HS-5 (cell line): Measurements from ENCODE around the gene PLA2G4F.
"Not testable (repeated sequence)": the region's sequence is repeated elsewhere in the genome, so short reads cannot be mapped to it uniquely, and the experiment has no call there.

Experiments
- DNase-seq: peaks from one replicate; pipeline ENCODE4 v3.0.0-alpha.2; 2012; ENCODE audit warnings: low read depth

Gene PLA2G4F

DNA sequence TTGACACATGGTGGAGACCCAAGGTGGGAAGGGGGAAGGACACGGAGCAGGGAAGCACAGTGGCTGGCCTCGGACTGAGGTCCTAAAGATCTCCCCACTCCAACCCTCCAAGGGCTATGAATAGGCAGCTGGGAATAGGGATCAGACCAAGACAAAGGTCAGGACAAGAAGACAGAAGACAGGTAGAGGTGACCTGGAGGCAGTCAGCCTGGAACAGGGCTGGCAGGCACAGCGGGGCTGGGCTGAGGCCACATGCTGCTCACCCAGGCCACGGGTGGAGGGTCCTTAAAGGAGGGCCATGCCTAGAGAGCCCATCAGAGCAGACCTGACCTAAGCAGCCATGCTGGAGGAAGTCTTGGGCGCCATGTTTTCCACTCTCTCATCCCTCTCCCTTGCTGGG lies 59.4 kb downstream of the PLA2G4F start:
- no peak for DNase-seq

DNA sequence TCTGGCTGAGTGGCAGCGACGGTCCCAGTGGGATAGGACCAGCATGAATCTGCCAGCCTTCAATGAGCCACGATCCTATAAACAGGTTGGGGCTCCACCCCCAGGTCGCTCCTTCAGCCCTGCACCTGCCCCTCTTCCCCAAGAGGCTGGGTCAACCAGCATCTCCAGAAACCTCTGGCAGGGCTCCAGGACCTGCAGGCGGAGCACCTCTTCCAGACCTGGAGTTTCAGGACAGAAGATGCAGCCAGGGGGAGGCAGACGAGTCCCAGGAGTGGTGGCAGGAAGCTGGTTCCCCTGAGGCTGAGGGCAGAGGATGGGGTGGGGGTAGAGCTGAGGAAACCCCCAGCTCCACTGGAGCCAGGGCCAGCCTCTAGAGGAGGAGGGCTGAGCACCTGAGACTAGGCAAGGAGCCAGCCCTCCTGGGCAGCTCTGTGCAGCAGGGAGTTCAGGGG lies 61.9 kb downstream of the PLA2G4F start, which contains the start of gene PLA2G4D:
Gene PLA2G4D (minus strand): TSS at position 51 of the 452 bp plus-strand sequence. CDS start 103 bp downstream, outside the sequence.
- DNase-seq, result no peak

DNA sequence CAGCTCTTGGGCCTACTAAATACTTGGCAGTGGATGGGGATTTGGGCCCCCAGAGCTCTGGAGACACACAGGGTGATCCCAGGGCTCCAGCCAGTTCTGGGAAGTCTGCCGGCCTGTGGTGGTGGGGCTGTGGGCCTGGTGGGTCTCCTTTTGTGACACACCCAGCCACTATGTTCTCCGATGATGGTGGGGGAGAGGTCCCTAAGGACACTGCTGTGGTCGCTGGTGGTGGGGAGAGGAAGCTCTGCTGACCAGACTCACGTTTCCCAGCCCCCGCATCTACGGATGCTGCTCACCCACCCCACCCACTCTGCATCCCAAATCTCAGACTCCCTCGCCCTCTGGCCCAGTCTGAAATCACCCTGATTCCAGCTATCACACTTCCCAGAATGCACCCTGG lies 62.5 kb downstream of the PLA2G4F start:
- DNase-seq, result no peak

DNA sequence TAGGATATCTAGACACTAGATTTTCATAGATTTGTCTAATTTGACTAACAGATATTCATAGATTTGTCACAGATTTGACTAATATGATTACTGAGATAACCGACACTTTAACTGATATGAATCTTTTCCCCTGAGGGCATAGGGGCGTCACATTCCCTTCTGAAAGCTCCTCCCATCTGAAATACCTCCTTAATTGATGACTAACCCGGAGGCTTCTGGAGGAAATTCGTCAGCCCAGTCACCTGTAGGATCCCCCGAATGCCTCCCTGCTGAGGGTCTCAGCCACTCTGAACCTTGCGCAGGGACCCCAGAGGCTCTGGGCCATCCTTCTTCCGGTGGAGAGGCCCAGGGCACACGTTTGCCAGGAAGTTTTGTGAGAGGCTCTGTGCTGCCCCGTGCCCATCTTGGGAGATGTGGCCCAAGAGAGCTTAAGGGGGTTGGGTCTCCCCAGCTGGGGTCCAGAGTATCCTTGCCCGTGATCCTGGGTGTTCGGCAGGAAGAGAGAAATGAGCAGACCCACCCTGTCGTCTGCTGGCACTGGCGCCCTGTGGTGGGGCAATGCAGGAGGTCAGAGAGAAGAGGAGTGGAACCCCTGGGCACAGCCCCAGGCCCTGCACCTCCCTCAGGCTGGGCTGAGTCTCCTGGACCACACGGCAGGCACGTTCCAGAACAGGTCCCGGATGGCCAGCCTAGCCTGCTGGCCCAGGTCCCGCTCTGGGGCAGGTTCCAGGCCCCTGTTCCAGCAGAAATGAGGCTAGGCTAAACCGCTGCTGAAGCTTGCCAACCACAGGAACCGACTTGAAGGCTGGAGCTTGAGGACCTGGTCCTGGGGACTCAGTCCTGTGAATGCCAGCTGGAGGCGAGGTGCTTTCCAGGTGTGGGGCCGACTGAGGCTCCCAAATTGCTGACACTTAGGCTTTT lies 63.8 kb downstream of the PLA2G4F start:
- DNase-seq, result no peak

DNA sequence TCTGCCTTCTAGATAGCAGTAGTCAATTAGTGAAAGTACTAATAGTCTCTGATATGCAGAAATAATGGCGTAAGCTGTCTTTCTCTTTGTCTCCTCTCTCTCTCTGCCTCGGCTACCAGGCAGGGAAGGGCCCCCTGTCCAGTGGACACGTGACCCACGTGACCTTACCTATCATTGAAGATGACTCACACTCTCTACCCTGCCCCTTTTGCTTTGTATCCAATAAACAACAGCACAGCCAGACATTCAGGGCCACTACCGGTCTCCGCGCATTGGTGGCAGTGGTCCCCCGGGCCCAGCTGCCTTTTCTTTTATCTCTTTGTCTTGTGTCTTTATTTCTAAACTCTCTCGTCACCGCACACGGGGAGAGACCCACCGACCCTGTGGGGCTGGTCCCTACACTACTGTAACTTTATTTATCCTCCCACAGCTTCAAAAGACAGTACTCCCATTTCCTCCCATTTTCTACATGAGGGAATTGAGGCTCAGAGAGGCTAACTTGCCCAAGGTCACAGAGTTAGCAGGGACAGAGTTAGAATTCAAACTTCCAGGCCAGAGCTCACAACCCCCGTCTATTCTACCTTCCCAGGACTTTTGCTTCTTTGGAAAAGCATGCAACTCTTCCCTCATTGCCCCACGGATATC lies 64.6 kb downstream of the PLA2G4F start:
- DNase-seq, result not testable (repeated sequence)

DNA sequence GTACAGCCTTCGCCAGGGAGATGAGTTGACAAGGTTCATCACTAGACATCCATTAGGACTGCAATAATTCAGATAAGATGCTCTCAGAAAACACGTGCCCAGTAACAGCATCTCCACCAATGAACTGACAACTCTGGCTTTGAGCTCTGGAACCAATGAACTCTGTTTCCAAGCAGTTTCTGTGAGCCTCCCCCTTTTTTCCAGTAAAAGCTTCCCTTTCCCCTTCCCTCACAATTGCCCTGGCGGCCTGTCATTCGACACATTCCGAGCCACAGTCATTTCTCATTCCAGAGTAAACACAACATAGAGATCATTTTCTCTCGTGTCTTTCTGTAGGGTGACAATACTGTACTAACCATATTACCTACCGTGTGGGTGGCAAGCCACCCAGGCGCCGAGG lies 65.7 kb downstream of the PLA2G4F start:
- DNase-seq, result no peak

DNA sequence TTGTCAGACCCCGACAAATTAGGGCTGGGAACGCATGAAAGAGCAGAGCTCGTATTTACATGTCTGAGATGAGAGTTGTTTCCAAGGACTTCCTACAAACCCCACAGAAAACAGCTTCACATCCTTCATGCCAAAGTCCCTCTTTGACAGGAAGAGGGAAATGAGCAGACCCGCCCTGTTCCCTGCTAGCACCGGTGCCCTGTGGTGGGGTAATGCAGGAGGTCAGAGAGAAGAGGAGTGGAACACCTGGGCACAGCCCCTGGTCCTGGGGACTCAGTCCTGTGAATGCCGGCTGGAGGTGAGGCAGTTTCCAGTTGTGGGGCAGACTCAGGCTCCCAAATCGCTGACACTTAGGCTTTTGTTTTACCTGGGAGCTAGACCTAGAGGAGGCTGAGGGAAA lies 66.1 kb downstream of the PLA2G4F start:
- no peak for DNase-seq

DNA sequence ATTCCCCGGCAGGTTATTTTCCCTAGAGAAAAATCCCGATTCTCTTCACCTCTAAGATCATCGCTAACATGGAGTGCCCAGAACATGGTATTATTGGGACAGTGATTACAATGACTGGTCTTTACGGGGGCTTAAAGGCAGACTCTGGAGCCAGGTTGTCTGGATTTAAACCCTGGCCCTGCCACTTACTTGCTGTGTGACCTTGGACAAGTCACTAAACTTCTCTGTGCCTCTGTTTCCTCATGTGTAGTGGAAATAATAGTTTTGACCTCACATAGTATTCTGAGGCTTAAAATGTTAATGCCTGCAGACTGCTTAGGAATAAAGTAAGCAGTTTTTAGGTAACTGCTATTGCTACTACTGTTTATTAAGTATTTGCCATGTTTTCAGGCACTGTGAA lies 66.5 kb downstream of the PLA2G4F start:
- DNase-seq, result no peak
